HG03064 (cell line): ENCODE data around the gene MYRIP.

ENCODE experiments used
- ATAC-seq: cut with Tn5 transposase; IDR thresholded peaks from one replicate; pipeline ENCODE4 v1.9.1; 2021; ENCODE audit warnings: low read depth; ENCODE audit not compliant: unreplicated experiment

The MYRIP gene

GRCh38 chr3:40172560-40172959, 363.2 kb downstream of the MYRIP start:
- no peak for ATAC-seq

- ATAC-seq, result no peak
These were observed 363.9 kb downstream of the MYRIP start for GRCh38 chr3:40173227-40173721.

GRCh38 chr3:40178012-40178594, 368.7 kb downstream of the MYRIP start:
- ATAC-seq, result no peak

GRCh38 chr3:40179016-40179415, 369.6 kb downstream of the MYRIP start:
- no peak for ATAC-seq

GRCh38 chr3:40181182-40181581, 371.8 kb downstream of the MYRIP start:
- no peak for ATAC-seq

GRCh38 chr3:40185029-40185695, 375.8 kb downstream of the MYRIP start:
- peak; percentile 46 for ATAC-seq

- no peak for ATAC-seq
These were observed 377.1 kb downstream of the MYRIP start for GRCh38 chr3:40186508-40186907.

GRCh38 chr3:40187945-40188344, 378.5 kb downstream of the MYRIP start:
- no peak for ATAC-seq

- ATAC-seq, result no peak
These were observed 379.7 kb downstream of the MYRIP start for GRCh38 chr3:40189118-40189517.

GRCh38 chr3:40190056-40190455, 380.6 kb downstream of the MYRIP start:
- no peak for ATAC-seq

GRCh38 chr3:40191251-40191650, 381.8 kb downstream of the MYRIP start:
- no peak for ATAC-seq

- ATAC-seq, result no peak
These were observed 382.5 kb downstream of the MYRIP start for GRCh38 chr3:40191850-40192448.

GRCh38 chr3:40192628-40193027, 383.2 kb downstream of the MYRIP start:
- no peak for ATAC-seq

GRCh38 chr3:40196966-40197365, 387.6 kb downstream of the MYRIP start:
- ATAC-seq, result no peak

GRCh38 chr3:40200692-40201316, 391.4 kb downstream of the MYRIP start:
- no peak for ATAC-seq

GRCh38 chr3:40201770-40202169, 392.4 kb downstream of the MYRIP start:
- no peak for ATAC-seq

GRCh38 chr3:40206522-40206921, 397.1 kb downstream of the MYRIP start:
- ATAC-seq, result no peak

GRCh38 chr3:40207796-40208195, 398.4 kb downstream of the MYRIP start:
- ATAC-seq, result no peak

GRCh38 chr3:40208251-40208650, 398.8 kb downstream of the MYRIP start:
- ATAC-seq, result no peak

GRCh38 chr3:40211579-40211978, 402.2 kb downstream of the MYRIP start:
- ATAC-seq, result no peak

GRCh38 chr3:40213556-40213955, 404.1 kb downstream of the MYRIP start:
- no peak for ATAC-seq
